ENCODE measurements around the gene RICTOR. TPM values are rescaled to one million over a fixed set of nuclear protein-coding genes. Genes with fewer than 3 reads are reported as not detected.

Gene RICTOR
- total and polyA plus RNA-seq, 4 donors, result 4.9 to 102 (median 19.7) TPM

- TF ChIP-seq, protein P1, sequence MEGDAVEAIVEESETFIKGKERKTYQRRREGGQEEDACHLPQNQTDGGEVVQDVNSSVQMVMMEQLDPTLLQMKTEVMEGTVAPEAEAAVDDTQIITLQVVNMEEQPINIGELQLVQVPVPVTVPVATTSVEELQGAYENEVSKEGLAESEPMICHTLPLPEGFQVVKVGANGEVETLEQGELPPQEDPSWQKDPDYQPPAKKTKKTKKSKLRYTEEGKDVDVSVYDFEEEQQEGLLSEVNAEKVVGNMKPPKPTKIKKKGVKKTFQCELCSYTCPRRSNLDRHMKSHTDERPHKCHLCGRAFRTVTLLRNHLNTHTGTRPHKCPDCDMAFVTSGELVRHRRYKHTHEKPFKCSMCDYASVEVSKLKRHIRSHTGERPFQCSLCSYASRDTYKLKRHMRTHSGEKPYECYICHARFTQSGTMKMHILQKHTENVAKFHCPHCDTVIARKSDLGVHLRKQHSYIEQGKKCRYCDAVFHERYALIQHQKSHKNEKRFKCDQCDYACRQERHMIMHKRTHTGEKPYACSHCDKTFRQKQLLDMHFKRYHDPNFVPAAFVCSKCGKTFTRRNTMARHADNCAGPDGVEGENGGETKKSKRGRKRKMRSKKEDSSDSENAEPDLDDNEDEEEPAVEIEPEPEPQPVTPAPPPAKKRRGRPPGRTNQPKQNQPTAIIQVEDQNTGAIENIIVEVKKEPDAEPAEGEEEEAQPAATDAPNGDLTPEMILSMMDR (IDR thresholded peaks at IDR 0.05; ENCODE audit: control extremely low read depth, extremely low read depth), result no peak
- Histone ChIP-seq H3K27me3 (ENCODE audit: control insufficient read depth in 3 of 3, insufficient read depth in 3 of 3, low read length in 2 of 3) (no peaks in the 10 kb centered on the region), H3K9ac (ENCODE audit: insufficient read depth in 1 of 2, low read length in 2 of 2) (no peak overlapping the region), H3K27ac (ENCODE audit: low read depth in 1 of 2, low read length in 1 of 2) (no peak overlapping the region), H3K36me3 (ENCODE audit: control insufficient read depth in 4 of 4, insufficient read depth in 4 of 4, low read length in 4 of 4) (no peaks in the 10 kb centered on the region), H3K4me3 (no peak overlapping the region), H3K9me3 (ENCODE audit: control insufficient read depth in 4 of 4, insufficient read depth in 3 of 4, low read length in 3 of 4) (no peaks in the 10 kb centered on the region), H3K4me1 (ENCODE audit: control insufficient read depth in 5 of 5, insufficient read depth in 5 of 5, low read length in 5 of 5) (peaks cover 0 to 7% (median 0%) of the 10 kb centered on the region in 5 donors)
- 63 to 87% methylated on average over 1 of the region's 1 CpG for WGBS, 2 donors
- DNase-seq (no peak), ATAC-seq (ENCODE audit: insufficient read depth, low FRiP score) (no peak)
These were observed 19.2 kb upstream of the RICTOR start for GRCh38 chr5:39093352-39093751.

DNA sequence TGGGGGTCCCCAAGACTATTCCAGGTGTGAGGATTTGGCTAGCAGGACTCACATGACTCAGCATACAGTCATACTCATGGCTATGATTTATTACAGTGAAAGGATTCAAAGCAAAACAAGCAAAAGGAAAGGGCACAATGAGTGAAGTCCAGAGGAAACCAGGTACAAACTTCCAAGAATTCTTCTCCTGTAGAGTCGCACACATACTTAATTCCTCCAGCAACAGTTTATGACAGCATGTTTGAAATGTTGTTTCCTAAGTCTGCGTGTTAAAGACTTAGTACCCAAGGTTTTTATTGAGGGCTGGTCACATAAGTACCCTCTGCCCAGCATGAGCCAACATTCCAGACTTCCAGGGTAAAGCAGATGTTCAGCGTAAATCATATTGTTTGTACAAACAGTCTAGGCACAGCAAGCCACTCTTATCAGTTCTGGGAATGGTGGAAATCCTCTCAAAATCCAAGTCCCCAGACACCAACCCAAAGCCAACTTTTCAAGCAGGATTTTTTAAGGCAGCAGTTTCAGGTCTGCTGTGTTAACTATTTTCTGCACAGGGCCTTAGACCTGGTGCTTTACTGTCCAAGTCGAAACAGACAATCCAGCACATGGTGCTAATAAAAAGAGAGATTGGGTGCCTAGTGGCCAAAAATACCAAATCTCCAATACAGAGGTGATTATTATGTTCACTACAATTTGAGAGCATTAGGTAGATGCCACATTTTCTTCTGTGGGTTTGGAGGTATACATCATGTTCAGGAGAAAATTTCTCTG, 18.6 kb upstream of the RICTOR start:
- Histone ChIP-seq H3K27ac (ENCODE audit: low read depth in 1 of 2, low read length in 1 of 2) (no peak overlapping the region), H3K4me1 (ENCODE audit: control insufficient read depth in 5 of 5, insufficient read depth in 5 of 5, low read length in 5 of 5) (peaks cover 0 to 7% (median 0%) of the 10 kb centered on the region in 5 donors), H3K27me3 (ENCODE audit: control insufficient read depth in 3 of 3, insufficient read depth in 3 of 3, low read length in 2 of 3) (no peaks in the 10 kb centered on the region), H3K36me3 (ENCODE audit: control insufficient read depth in 4 of 4, insufficient read depth in 4 of 4, low read length in 4 of 4) (no peaks in the 10 kb centered on the region), H3K4me3 (no peak overlapping the region), H3K9me3 (ENCODE audit: control insufficient read depth in 4 of 4, insufficient read depth in 3 of 4, low read length in 3 of 4) (no peaks in the 10 kb centered on the region), H3K9ac (ENCODE audit: insufficient read depth in 1 of 2, low read length in 2 of 2) (no peak overlapping the region)
- ATAC-seq (ENCODE audit: insufficient read depth, low FRiP score) (no peak), DNase-seq (no peak)
- TF ChIP-seq, protein P1 (IDR thresholded peaks at IDR 0.05; ENCODE audit: control extremely low read depth, extremely low read depth), result no peak
- 53 to 71% methylated on average over 4 of the region's 4 CpGs for WGBS, 2 donors

- 89 to 90% methylated on average over 7 of the region's 7 CpGs for WGBS, 2 donors
- Histone ChIP-seq H3K36me3 (ENCODE audit: control insufficient read depth in 4 of 4, insufficient read depth in 4 of 4, low read length in 4 of 4) (no peaks in the 10 kb centered on the region), H3K4me1 (ENCODE audit: control insufficient read depth in 5 of 5, insufficient read depth in 5 of 5, low read length in 5 of 5) (peaks cover 0 to 7% (median 0%) of the 10 kb centered on the region in 5 donors), H3K9ac (ENCODE audit: insufficient read depth in 1 of 2, low read length in 2 of 2) (no peak overlapping the region), H3K27me3 (ENCODE audit: control insufficient read depth in 3 of 3, insufficient read depth in 3 of 3, low read length in 2 of 3) (no peaks in the 10 kb centered on the region), H3K4me3 (no peak overlapping the region), H3K9me3 (ENCODE audit: control insufficient read depth in 4 of 4, insufficient read depth in 3 of 4, low read length in 3 of 4) (no peaks in the 10 kb centered on the region), H3K27ac (ENCODE audit: low read depth in 1 of 2, low read length in 1 of 2) (no peak overlapping the region)
- no peak for DNase-seq
- TF ChIP-seq, protein P1 (IDR thresholded peaks at IDR 0.05; ENCODE audit: control extremely low read depth, extremely low read depth), result no peak
- ATAC-seq (ENCODE audit: insufficient read depth, low FRiP score), result no peak
These were observed 17.9 kb upstream of the RICTOR start for GRCh38 chr5:39091940-39092580.
